Chondrocyte (in vitro differentiated cells): ENCODE results near the gene SLC9A2. TPM values are rescaled to one million over a fixed set of nuclear protein-coding genes. Genes with fewer than 3 reads are reported as not detected.

ENCODE experiments used
- DNase-seq: peaks from one replicate; pipeline ENCODE4 v3.0.0; 2021; ENCODE audit warnings: mixed read lengths, low spot score
- H3K27ac Mint-ChIP-seq: one replicate; pipeline ENCODE4 v1.8.0; 2021; ENCODE audit warnings: mild to moderate bottlenecking, moderate library complexity, mixed read lengths; ENCODE audit not compliant: unreplicated experiment
- H3K27me3 Mint-ChIP-seq: 2 replicates; pipeline ENCODE4 v1.8.0; 2021; ENCODE audit warnings: low read depth, mixed read lengths
- H3K36me3 Mint-ChIP-seq: 2 replicates; pipeline ENCODE4 v1.8.0; 2021; ENCODE audit warnings: low read depth, mixed read lengths
- H3K4me1 Mint-ChIP-seq: 2 replicates; pipeline ENCODE4 v1.8.0; 2021; ENCODE audit warnings: low read depth, mild to moderate bottlenecking, mixed read lengths
- H3K4me3 Mint-ChIP-seq: one replicate; pipeline ENCODE4 v1.8.0; 2021; ENCODE audit warnings: mild to moderate bottlenecking, moderate library complexity, mixed read lengths; ENCODE audit not compliant: unreplicated experiment
- H3K9me3 Mint-ChIP-seq: 2 replicates; pipeline ENCODE4 v1.8.0; 2021; ENCODE audit warnings: low read depth, mixed read lengths
- CTCF ChIP-seq: fragments of 200-600 bp; sonication (generic); IDR thresholded peaks from 2 replicates; pipeline ENCODE4 v1.5.0; 2021; ENCODE audit warnings: antibody characterized with exemption, mild to moderate bottlenecking, moderate library complexity
- total RNA-seq: library from RNA; stranded (reverse); gene quantifications from 3 replicates; pipeline ENCODE4 v1.2.1, GENCODE V29; 2021

SLC9A2 gene
- total RNA-seq, 1 donor from 2014 or later = not detected

GRCh38 chr2:102668171-102668570 is 48.8 kb downstream of the SLC9A2 start:
- no peaks in the 10 kb centered on the region for H3K4me1 Mint-ChIP-seq
- H3K4me3 Mint-ChIP-seq = no peak overlapping the region
- DNase-seq = no peak
- no peaks in the 10 kb centered on the region for H3K36me3 Mint-ChIP-seq
- no peaks in the 10 kb centered on the region for H3K27me3 Mint-ChIP-seq
- TF ChIP-seq CTCF = no peak
- H3K9me3 Mint-ChIP-seq = no peaks in the 10 kb centered on the region
- H3K27ac Mint-ChIP-seq = no peak overlapping the region

DNA sequence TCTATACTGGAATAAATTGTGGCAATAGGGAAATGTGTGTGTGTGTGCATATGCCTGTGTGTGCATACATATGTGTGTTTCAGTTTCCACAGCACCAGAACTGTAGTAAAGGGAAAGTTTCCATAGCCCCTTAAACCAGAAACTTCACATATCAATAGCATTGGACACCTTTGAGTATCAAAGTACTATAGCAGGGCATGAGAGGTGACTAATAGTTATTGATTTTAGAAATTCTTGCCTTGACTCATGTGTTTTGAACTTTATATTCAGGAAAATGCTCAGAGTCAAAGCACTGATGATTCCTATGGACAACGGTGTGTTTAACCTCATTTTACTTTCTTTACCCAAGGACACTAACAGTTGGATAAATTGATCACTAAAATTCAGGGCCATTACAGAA is 50.0 kb downstream of the SLC9A2 start:
- no peaks in the 10 kb centered on the region for H3K9me3 Mint-ChIP-seq
- DNase-seq = no peak
- no peaks in the 10 kb centered on the region for H3K4me1 Mint-ChIP-seq
- H3K27ac Mint-ChIP-seq = no peak overlapping the region
- no peaks in the 10 kb centered on the region for H3K36me3 Mint-ChIP-seq
- no peak for TF ChIP-seq CTCF
- H3K27me3 Mint-ChIP-seq = no peaks in the 10 kb centered on the region
- H3K4me3 Mint-ChIP-seq = no peak overlapping the region

GRCh38 chr2:102672107-102672776 is 52.9 kb downstream of the SLC9A2 start:
- Mint-ChIP-seq H3K4me1 (no peaks in the 10 kb centered on the region), H3K27me3 (peaks cover 1% of the 10 kb centered on the region), H3K27ac (no peak overlapping the region), H3K9me3 (no peaks in the 10 kb centered on the region), H3K4me3 (no peak overlapping the region), H3K36me3 (no peaks in the 10 kb centered on the region)
- no peak for TF ChIP-seq CTCF
- no peak for DNase-seq

GRCh38 chr2:102674370-102674769 is 55.0 kb downstream of the SLC9A2 start:
- no peaks in the 10 kb centered on the region for H3K4me1 Mint-ChIP-seq
- no peak overlapping the region for H3K4me3 Mint-ChIP-seq
- TF ChIP-seq CTCF = no peak
- peaks cover 6% of the 10 kb centered on the region for H3K27me3 Mint-ChIP-seq
- H3K27ac Mint-ChIP-seq = no peak overlapping the region
- no peaks in the 10 kb centered on the region for H3K9me3 Mint-ChIP-seq
- DNase-seq = no peak
- no peaks in the 10 kb centered on the region for H3K36me3 Mint-ChIP-seq

DNA sequence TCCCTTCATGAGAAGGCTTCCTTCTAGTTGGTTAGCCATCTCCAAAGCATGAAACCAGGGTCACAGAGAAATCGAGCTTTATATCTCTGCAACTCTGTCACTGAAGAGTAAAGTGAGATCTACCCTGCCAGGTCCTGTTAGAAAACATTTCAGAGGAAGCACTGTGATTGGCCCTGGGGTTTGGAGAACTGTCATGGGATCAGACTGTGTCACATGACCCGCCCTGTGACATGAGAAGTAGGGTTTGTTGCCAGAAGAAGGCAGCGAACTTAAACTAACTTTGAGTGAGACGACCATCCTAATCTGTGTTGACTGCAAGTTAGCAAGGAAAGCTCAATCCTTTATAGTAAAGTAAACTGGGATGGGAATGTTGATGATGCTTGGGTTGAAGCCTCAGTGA is 55.5 kb downstream of the SLC9A2 start:
- Mint-ChIP-seq H3K4me3 (no peak overlapping the region), H3K4me1 (no peaks in the 10 kb centered on the region), H3K36me3 (no peaks in the 10 kb centered on the region), H3K27ac (no peak overlapping the region), H3K27me3 (peaks cover 6% of the 10 kb centered on the region), H3K9me3 (no peaks in the 10 kb centered on the region)
- no peak for TF ChIP-seq CTCF
- no peak for DNase-seq
